ENCODE data around the gene HOXC12. TPM values are rescaled to one million over a fixed set of nuclear protein-coding genes. Genes with fewer than 3 reads are reported as not detected.

HOXC12 gene
- total and polyA plus RNA-seq, 4 donors, result not detected

GRCh38 chr12:53966085-53966384, 11.3 kb downstream of the HOXC12 start:
- H3K27me3 ChIP-seq (ENCODE audit: control insufficient read depth in 3 of 3, insufficient read depth in 3 of 3, low read length in 2 of 3), result peaks cover 23 to 99% (median 96%) of the 10 kb centered on the region in 3 donors
- no peak overlapping the region for H3K27ac ChIP-seq (ENCODE audit: low read depth in 1 of 2, low read length in 1 of 2)
- H3K4me3 ChIP-seq, result no peak overlapping the region
- TF ChIP-seq CTCF (IDR thresholded peaks at IDR 0.05; ENCODE audit: control extremely low read depth, extremely low read depth), result no peak
- H3K9ac ChIP-seq (ENCODE audit: insufficient read depth in 1 of 2, low read length in 2 of 2), result no peak overlapping the region
- H3K9me3 ChIP-seq (ENCODE audit: control insufficient read depth in 4 of 4, insufficient read depth in 3 of 4, low read length in 3 of 4), result peaks cover 0 to 9% (median 0%) of the 10 kb centered on the region in 4 donors
- no peaks in the 10 kb centered on the region for H3K36me3 ChIP-seq (ENCODE audit: control insufficient read depth in 4 of 4, insufficient read depth in 4 of 4, low read length in 4 of 4)
- WGBS, 2 donors, result 7% methylated on average over 15 of the region's 15 CpGs
- H3K4me1 ChIP-seq (ENCODE audit: control insufficient read depth in 5 of 5, insufficient read depth in 5 of 5, low read length in 5 of 5), result peaks cover 0 to 10% (median 5%) of the 10 kb centered on the region in 5 donors
- ATAC-seq (ENCODE audit: insufficient read depth, low FRiP score) (no peak), DNase-seq (no peak)

GRCh38 chr12:53966385-53967133, 11.9 kb downstream of the HOXC12 start:
- no peak for TF ChIP-seq CTCF (IDR thresholded peaks at IDR 0.05; ENCODE audit: control extremely low read depth, extremely low read depth)

GRCh38 chr12:53967421-53967925, 12.8 kb downstream of the HOXC12 start:
- H3K36me3 ChIP-seq (ENCODE audit: control insufficient read depth in 4 of 4, insufficient read depth in 4 of 4, low read length in 4 of 4), result no peaks in the 10 kb centered on the region
- no peak for ATAC-seq (ENCODE audit: insufficient read depth, low FRiP score)
- DNase-seq, result no peak
- no peak overlapping the region for H3K4me3 ChIP-seq
- peaks cover 0 to 6% (median 0%) of the 10 kb centered on the region in 4 donors for H3K9me3 ChIP-seq (ENCODE audit: control insufficient read depth in 4 of 4, insufficient read depth in 3 of 4, low read length in 3 of 4)
- TF ChIP-seq CTCF (IDR thresholded peaks at IDR 0.05; ENCODE audit: control extremely low read depth, extremely low read depth), result no peak
- 10 to 13% methylated on average over 5 of the region's 5 CpGs for WGBS, 2 donors
- no peak overlapping the region for H3K27ac ChIP-seq (ENCODE audit: low read depth in 1 of 2, low read length in 1 of 2)
- no peak overlapping the region for H3K9ac ChIP-seq (ENCODE audit: insufficient read depth in 1 of 2, low read length in 2 of 2)
- H3K27me3 ChIP-seq (ENCODE audit: control insufficient read depth in 3 of 3, insufficient read depth in 3 of 3, low read length in 2 of 3), result peaks cover 30 to 100% (median 98%) of the 10 kb centered on the region in 3 donors
- H3K4me1 ChIP-seq (ENCODE audit: control insufficient read depth in 5 of 5, insufficient read depth in 5 of 5, low read length in 5 of 5), result peaks cover 0 to 7% (median 4%) of the 10 kb centered on the region in 5 donors

More at GRCh38 chr12:53966385-53967133, 11.9 kb downstream of the HOXC12 start:
- H3K9me3 ChIP-seq (ENCODE audit: control insufficient read depth in 4 of 4, insufficient read depth in 3 of 4, low read length in 3 of 4), result peaks cover 0 to 7% (median 0%) of the 10 kb centered on the region in 4 donors
- H3K36me3 ChIP-seq (ENCODE audit: control insufficient read depth in 4 of 4, insufficient read depth in 4 of 4, low read length in 4 of 4), result no peaks in the 10 kb centered on the region
- H3K27ac ChIP-seq (ENCODE audit: low read depth in 1 of 2, low read length in 1 of 2), result no peak overlapping the region
- ATAC-seq (ENCODE audit: insufficient read depth, low FRiP score) (no peak), DNase-seq (no peak)
- no peak overlapping the region for H3K4me3 ChIP-seq
- no peak overlapping the region for H3K9ac ChIP-seq (ENCODE audit: insufficient read depth in 1 of 2, low read length in 2 of 2)
- 3 to 8% methylated on average over 36 of the region's 36 CpGs for WGBS, 2 donors
- peaks cover 25 to 100% (median 97%) of the 10 kb centered on the region in 3 donors for H3K27me3 ChIP-seq (ENCODE audit: control insufficient read depth in 3 of 3, insufficient read depth in 3 of 3, low read length in 2 of 3)
- peaks cover 0 to 7% (median 5%) of the 10 kb centered on the region in 5 donors for H3K4me1 ChIP-seq (ENCODE audit: control insufficient read depth in 5 of 5, insufficient read depth in 5 of 5, low read length in 5 of 5)
